ENCODE measurements around the gene OR1D5.

DNA sequence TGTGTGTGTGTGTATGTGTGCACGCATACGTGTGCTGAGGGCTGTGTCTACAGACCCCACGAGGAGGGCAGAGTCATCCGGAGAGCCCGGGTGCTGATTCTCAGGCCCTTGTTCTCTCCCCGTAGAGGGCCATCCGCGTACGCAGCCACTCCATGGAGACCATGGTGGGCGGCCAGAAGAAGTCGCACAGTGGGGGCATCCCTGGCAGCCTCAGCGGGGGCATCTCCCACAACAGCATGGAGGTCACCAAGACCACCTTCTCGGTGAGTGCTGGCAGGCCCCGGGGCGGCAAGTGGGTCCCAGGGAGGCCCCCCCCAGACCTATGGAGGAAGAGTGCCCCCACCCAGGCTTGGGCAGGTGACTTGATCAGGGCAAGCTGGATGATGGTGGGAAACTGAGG, 45.5 kb downstream of the OR1D5 start:
- TF ChIP-seq, protein P1, sequence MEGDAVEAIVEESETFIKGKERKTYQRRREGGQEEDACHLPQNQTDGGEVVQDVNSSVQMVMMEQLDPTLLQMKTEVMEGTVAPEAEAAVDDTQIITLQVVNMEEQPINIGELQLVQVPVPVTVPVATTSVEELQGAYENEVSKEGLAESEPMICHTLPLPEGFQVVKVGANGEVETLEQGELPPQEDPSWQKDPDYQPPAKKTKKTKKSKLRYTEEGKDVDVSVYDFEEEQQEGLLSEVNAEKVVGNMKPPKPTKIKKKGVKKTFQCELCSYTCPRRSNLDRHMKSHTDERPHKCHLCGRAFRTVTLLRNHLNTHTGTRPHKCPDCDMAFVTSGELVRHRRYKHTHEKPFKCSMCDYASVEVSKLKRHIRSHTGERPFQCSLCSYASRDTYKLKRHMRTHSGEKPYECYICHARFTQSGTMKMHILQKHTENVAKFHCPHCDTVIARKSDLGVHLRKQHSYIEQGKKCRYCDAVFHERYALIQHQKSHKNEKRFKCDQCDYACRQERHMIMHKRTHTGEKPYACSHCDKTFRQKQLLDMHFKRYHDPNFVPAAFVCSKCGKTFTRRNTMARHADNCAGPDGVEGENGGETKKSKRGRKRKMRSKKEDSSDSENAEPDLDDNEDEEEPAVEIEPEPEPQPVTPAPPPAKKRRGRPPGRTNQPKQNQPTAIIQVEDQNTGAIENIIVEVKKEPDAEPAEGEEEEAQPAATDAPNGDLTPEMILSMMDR (conservative IDR thresholded peaks at IDR 0.05; ENCODE audit: low read length), result no peak
- TF ChIP-seq EZH2phosphoT487 (IDR thresholded peaks at IDR 0.05; ENCODE audit: borderline replicate concordance), result no peak

Measured in Loucy (cell line).